ENCODE measurements around the gene UNC5A.
"Not testable (repeated sequence)": the region's sequence is repeated elsewhere in the genome, so short reads cannot be mapped to it uniquely, and the experiment has no call there.

The UNC5A gene

DNA sequence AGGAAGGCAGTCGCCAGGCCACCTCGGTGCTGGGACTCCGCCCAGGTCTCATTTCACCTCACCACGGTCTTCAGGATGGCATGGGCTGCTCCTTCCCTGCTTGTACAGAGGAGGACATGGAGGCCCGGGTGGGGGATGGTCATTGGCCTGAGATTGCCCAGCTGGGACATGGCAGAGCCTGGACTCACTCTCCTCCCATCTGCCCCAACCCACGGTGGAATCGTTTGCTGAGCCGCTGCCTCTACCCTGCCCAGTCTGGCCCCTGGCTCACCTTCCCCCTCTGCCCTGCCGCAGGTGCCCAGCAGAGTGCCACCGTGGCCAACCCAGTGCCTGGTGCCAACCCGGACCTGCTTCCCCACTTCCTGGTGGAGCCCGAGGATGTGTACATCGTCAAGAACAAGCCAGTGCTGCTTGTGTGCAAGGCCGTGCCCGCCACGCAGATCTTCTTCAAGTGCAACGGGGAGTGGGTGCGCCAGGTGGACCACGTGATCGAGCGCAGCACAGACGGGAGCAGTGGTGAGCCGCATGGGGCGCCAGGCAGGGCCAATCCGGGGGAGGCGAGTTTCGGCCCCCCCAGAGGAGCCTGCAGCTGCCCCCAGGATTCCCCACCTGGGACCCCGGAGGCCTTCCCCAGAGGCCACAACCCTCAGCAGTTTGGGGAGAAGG, 52.1 kb downstream of the UNC5A start:
- Mint-ChIP-seq H3K27ac (no peak overlapping the region), H3K36me3 (ENCODE audit: low read depth) (no peaks in the 10 kb centered on the region), H3K4me1 (ENCODE audit: low read depth) (no peaks in the 10 kb centered on the region), H3K4me3 (no peak overlapping the region), H3K27me3 (peaks cover 75% of the 10 kb centered on the region), H3K9me3 (no peaks in the 10 kb centered on the region)
- no peak for DNase-seq

DNA sequence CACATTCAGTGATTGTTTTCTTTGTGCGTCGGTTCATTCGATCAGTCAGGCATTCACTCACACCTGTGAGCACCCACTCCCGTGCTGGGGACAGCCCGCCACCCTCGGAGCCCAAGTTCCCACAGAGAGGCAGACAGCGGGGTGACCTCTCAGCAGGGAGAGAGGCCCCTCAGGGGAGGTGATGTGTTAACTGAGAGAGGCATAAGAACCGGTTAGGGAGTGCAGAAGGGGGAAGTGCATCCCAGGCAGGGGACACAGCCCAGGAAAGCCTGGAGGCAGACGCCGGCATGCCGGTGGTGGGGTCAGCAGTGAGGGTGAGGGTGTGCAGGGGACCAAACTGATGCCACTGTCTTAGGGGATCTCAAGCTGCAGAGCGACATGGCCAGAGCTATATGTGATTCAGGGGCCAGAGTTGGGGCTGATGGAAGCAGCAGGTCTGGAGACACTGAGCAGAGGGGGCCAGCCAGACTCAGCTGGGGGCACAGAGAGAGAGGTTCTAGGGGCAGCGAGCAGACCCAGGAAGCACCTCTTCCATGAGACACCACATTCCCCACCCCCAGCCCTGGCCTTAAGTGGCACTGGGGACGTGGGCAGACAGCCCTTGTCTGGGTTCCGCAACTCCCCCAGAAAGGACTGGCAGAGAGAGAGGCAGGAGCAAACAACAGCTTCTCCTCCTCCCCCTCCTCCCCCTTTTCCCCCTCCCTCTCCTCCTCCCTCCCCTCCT, 52.8 kb downstream of the UNC5A start:
- Mint-ChIP-seq H3K27ac (no peak overlapping the region), H3K4me3 (no peak overlapping the region), H3K9me3 (no peaks in the 10 kb centered on the region), H3K4me1 (ENCODE audit: low read depth) (no peaks in the 10 kb centered on the region), H3K36me3 (ENCODE audit: low read depth) (no peaks in the 10 kb centered on the region), H3K27me3 (peaks cover 71% of the 10 kb centered on the region)
- no peak for DNase-seq

DNA sequence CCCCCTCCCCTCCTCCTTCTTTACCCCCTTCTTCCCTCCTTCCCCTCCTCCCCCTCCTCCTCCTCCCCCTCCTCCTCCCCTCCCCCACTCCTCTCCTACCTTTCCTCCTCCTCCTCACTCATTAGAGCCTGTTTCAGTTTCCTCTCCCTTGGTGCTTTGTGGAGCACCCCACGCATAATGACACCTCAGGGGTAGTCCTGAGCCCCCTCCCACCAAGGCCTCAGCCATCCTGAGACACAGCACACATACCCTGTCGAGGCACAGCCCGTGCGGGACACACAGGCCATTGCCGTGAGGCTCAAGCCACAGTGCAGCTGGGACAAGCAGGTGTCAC, 53.4 kb downstream of the UNC5A start:
- Mint-ChIP-seq H3K4me1 (ENCODE audit: low read depth) (no peaks in the 10 kb centered on the region), H3K9me3 (no peaks in the 10 kb centered on the region), H3K27me3 (peaks cover 68% of the 10 kb centered on the region), H3K4me3 (no peak overlapping the region), H3K27ac (no peak overlapping the region), H3K36me3 (ENCODE audit: low read depth) (no peaks in the 10 kb centered on the region)
- DNase-seq: no peak

DNA sequence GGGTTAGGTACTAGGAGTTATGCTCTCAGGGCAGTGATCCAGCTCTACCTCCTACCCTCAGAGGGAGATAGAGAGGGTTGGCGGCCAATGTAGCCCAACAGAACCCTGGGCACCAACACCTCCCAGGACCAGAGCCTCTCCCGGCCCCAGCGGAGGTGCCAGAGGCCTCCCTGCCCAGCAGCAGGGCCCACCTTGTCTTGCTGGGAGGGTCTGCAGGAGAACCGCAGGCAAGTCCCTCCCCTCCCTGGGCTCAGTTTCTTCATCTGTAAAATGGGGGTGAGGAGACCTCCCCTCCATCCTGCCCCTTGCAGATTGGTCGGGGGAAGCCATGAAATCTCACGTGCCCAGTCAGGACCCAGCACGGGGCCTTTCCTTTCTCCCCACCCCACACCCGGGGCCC, 54.4 kb downstream of the UNC5A start:
- no peak overlapping the region for H3K4me3 Mint-ChIP-seq
- peaks cover 68% of the 10 kb centered on the region for H3K27me3 Mint-ChIP-seq
- no peaks in the 10 kb centered on the region for H3K9me3 Mint-ChIP-seq
- no peaks in the 10 kb centered on the region for H3K36me3 Mint-ChIP-seq (ENCODE audit: low read depth)
- no peaks in the 10 kb centered on the region for H3K4me1 Mint-ChIP-seq (ENCODE audit: low read depth)
- DNase-seq: no peak
- H3K27ac Mint-ChIP-seq: no peak overlapping the region

DNA sequence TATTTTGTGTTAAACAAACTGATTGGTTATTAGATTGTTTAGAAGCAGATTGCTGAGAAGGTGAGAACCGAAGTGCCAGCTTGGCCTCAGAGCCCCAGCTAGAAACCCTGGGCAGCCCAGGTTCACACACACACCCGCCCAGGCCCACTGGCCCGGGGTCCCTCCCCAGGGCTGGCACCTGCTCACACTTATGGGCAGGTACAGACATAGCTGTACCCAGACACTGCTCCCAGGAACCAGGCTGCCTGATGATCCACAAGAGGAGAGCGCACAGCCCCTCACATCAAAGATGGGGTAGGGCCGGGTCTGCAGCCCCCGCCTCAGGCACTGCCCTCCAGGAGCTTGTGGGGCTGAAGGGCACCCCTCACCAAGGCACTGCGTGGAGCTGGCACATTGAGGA, 55.6 kb downstream of the UNC5A start:
- Mint-ChIP-seq H3K4me3 (no peak overlapping the region), H3K27ac (no peak overlapping the region), H3K27me3 (peaks cover 59% of the 10 kb centered on the region), H3K36me3 (ENCODE audit: low read depth) (no peaks in the 10 kb centered on the region), H3K4me1 (ENCODE audit: low read depth) (peaks cover 8% of the 10 kb centered on the region), H3K9me3 (no peaks in the 10 kb centered on the region)
- DNase-seq: no peak

DNA sequence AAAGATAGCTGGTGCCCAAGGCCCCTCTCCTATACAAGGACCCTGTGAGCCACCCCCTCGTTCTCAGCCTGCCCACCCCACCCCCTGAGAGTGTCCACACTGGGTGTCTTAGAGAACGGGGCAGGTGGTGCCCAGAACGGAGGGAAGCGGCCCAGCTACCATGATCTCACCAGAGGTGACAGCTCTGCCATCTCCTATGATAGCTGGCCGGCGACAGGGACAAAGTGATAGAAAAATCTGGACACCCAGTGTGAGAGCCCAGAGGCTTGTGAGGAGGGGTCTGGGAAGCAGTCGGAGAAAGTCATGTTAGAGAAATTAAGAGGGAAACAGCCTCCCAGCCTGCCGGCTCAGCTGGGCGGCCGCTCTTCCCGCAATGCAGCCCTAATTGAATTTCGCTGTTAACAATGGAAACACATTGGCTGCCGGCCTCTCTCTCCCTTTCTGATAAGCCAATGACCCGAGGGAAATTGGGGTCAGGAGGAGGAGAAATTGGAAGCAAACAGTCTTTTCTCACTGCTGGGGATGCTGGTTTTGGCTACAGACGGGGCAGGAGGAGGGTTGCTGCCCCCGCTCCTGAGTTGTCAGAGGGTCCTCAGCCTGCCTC, 56.5 kb downstream of the UNC5A start:
- no peak overlapping the region for H3K4me3 Mint-ChIP-seq

DNA sequence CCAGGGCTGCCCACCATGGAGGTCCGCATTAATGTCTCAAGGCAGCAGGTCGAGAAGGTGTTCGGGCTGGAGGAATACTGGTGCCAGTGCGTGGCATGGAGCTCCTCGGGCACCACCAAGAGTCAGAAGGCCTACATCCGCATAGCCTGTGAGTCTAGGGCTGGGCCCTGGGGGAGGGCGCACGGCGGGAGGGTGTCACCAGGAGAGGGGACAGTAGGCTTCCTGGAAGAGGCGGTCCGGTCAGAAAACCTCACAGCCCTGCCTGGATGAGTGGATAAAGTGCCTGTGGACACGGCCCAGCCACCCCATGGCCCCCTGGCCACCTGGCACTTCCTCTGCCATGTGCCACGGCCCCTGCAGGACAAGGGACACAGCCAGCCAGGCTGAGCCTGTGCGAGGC, 57.8 kb downstream of the UNC5A start:
- DNase-seq: no peak
- H3K4me1 Mint-ChIP-seq (ENCODE audit: low read depth): peaks cover 8% of the 10 kb centered on the region
- peaks cover 41% of the 10 kb centered on the region for H3K27me3 Mint-ChIP-seq
- H3K36me3 Mint-ChIP-seq (ENCODE audit: low read depth): no peaks in the 10 kb centered on the region
- no peak overlapping the region for H3K4me3 Mint-ChIP-seq
- H3K27ac Mint-ChIP-seq: no peak overlapping the region
- peaks cover 2% of the 10 kb centered on the region for H3K9me3 Mint-ChIP-seq

More for the DNA sequence above, 56.5 kb downstream of the UNC5A start:
- peaks cover 50% of the 10 kb centered on the region for H3K27me3 Mint-ChIP-seq
- no peak overlapping the region for H3K27ac Mint-ChIP-seq
- H3K9me3 Mint-ChIP-seq: no peaks in the 10 kb centered on the region
- H3K4me1 Mint-ChIP-seq (ENCODE audit: low read depth): peaks cover 8% of the 10 kb centered on the region
- DNase-seq: no peak
- no peaks in the 10 kb centered on the region for H3K36me3 Mint-ChIP-seq (ENCODE audit: low read depth)

DNA sequence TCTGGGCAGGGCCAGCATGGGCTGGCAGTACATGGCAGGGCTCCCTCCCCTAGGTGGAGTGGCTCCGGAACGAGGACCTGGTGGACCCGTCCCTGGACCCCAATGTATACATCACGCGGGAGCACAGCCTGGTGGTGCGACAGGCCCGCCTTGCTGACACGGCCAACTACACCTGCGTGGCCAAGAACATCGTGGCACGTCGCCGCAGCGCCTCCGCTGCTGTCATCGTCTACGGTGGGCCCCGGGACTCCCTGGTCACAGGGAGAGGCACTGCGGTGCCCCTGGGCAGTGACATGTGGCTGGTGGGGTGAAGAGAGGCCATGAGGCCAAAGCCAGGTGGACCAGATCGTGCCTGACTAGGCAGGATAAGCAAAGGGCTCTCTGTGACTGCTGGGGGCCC, 58.4 kb downstream of the UNC5A start:
- Mint-ChIP-seq H3K36me3 (ENCODE audit: low read depth) (no peaks in the 10 kb centered on the region), H3K4me3 (no peak overlapping the region), H3K27ac (no peak overlapping the region), H3K9me3 (peaks cover 3% of the 10 kb centered on the region), H3K27me3 (peaks cover 38% of the 10 kb centered on the region), H3K4me1 (ENCODE audit: low read depth) (peaks cover 10% of the 10 kb centered on the region)
- no peak for DNase-seq

DNA sequence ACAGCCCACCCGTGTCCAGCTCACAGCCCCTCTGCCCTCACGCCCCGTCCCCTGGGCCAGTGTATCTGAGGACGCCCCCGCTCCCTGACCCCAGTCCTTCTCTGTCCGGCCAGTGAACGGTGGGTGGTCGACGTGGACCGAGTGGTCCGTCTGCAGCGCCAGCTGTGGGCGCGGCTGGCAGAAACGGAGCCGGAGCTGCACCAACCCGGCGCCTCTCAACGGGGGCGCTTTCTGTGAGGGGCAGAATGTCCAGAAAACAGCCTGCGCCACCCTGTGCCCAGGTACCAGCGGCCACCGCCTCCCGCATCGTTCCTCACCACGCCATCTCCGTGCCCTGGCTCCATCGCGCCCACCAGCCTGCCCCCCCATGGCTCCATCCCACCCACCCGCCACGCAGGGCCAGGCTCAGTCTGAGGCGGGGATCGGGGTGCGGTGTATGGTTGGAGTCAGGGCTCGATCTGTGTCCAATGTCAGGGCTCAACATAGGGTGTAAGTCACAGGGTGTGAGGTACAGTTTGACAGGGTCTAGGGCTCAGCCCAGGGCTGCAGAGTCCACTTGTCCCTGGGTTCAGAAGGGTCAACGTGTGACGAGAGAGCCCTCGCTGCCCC, 59.2 kb downstream of the UNC5A start:
- H3K27ac Mint-ChIP-seq: no peak overlapping the region
- H3K9me3 Mint-ChIP-seq: peaks cover 3% of the 10 kb centered on the region
- no peak for DNase-seq
- peaks cover 38% of the 10 kb centered on the region for H3K27me3 Mint-ChIP-seq
- peaks cover 10% of the 10 kb centered on the region for H3K4me1 Mint-ChIP-seq (ENCODE audit: low read depth)
- H3K4me3 Mint-ChIP-seq: no peak overlapping the region
- H3K36me3 Mint-ChIP-seq (ENCODE audit: low read depth): no peaks in the 10 kb centered on the region

DNA sequence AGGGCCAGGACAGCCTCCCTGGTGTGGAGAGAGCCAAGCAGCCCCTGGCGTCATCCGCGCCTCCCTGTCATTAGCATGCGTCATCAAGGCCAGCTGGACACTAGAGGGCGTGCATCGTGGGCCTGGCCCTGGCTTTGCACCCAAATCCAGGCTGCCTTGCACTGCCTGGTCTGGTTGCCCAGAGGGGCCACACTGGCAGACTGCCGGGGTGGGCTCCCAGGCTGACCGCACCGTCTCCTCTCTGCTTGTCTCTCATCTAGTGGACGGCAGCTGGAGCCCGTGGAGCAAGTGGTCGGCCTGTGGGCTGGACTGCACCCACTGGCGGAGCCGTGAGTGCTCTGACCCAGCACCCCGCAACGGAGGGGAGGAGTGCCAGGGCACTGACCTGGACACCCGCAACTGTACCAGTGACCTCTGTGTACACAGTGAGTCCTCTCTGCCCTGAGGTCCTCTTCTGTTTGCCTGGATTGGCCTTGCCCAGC, 59.8 kb downstream of the UNC5A start:
- Mint-ChIP-seq H3K9me3 (peaks cover 3% of the 10 kb centered on the region), H3K27ac (no peak overlapping the region), H3K4me1 (ENCODE audit: low read depth) (peaks cover 10% of the 10 kb centered on the region), H3K36me3 (ENCODE audit: low read depth) (no peaks in the 10 kb centered on the region), H3K4me3 (no peak overlapping the region), H3K27me3 (peaks cover 38% of the 10 kb centered on the region)
- DNase-seq: no peak

DNA sequence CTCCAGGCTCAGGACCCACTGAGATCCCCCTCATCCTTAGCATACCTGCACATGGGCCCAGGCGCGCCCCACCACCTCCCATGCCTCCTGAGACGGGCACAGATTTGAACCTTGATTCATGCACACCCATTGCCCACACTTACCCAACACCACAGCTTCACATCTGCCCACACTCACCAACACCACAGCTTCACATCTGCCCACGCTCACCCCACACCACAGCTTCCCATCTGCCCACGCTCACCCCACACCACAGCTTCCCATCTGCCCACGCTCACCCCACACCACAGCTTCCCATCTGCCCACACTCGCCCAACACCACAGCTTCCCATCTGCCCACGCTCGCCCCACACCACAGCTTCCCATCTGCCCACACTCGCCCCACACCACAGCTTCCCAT, 60.3 kb downstream of the UNC5A start:
- H3K27ac Mint-ChIP-seq; H3K9me3 Mint-ChIP-seq; H3K36me3 Mint-ChIP-seq (ENCODE audit: low read depth); H3K4me3 Mint-ChIP-seq; DNase-seq: not testable (repeated sequence)
- peaks cover 38% of the 10 kb centered on the region for H3K27me3 Mint-ChIP-seq
- H3K4me1 Mint-ChIP-seq (ENCODE audit: low read depth): peaks cover 12% of the 10 kb centered on the region

DNA sequence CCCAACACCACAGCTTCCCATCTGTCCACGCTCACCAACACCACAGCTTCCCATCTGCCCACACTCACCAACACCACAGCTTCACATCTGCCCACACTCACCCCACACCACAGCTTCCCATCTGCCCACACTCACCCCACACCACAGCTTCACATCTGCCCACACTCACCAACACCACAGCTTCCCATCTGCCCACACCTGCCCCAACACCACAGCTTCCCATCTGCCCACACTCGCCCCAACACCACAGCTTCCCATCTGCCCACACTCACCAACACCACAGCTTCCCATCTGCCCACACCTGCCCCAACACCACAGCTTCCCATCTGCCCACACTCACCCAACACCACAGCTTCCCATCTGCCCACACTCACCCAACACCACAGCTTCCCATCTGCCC, 62.2 kb downstream of the UNC5A start:
- H3K36me3 Mint-ChIP-seq (ENCODE audit: low read depth): not testable (repeated sequence)

DNA sequence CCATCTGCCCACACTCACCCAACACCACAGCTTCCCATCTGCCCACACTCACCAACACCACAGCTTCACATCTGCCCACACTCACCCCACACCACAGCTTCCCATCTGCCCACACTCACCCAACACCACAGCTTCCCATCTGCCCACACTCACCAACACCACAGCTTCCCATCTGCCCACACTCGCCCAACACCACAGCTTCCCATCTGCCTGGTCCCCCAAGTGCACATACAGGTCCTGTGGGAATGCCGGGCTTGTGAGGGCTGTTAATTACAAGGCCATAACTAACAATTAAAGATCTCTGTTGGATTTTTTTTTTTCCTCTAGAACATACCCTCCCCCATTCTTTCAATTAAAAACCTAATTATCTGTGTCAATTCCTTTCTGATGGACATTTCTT, 62.7 kb downstream of the UNC5A start:
- H3K27ac Mint-ChIP-seq: peak overlapping the region; percentile 82
- H3K36me3 Mint-ChIP-seq (ENCODE audit: low read depth); H3K9me3 Mint-ChIP-seq; DNase-seq; H3K4me3 Mint-ChIP-seq: not testable (repeated sequence)
- peaks cover 21% of the 10 kb centered on the region for H3K4me1 Mint-ChIP-seq (ENCODE audit: low read depth)
- H3K27me3 Mint-ChIP-seq: peaks cover 41% of the 10 kb centered on the region

More for the DNA sequence above, 62.2 kb downstream of the UNC5A start:
- H3K9me3 Mint-ChIP-seq, H3K27ac Mint-ChIP-seq, H3K4me3 Mint-ChIP-seq, DNase-seq: not testable (repeated sequence)
- Mint-ChIP-seq H3K4me1 (ENCODE audit: low read depth) (peaks cover 21% of the 10 kb centered on the region), H3K27me3 (peaks cover 38% of the 10 kb centered on the region)

DNA sequence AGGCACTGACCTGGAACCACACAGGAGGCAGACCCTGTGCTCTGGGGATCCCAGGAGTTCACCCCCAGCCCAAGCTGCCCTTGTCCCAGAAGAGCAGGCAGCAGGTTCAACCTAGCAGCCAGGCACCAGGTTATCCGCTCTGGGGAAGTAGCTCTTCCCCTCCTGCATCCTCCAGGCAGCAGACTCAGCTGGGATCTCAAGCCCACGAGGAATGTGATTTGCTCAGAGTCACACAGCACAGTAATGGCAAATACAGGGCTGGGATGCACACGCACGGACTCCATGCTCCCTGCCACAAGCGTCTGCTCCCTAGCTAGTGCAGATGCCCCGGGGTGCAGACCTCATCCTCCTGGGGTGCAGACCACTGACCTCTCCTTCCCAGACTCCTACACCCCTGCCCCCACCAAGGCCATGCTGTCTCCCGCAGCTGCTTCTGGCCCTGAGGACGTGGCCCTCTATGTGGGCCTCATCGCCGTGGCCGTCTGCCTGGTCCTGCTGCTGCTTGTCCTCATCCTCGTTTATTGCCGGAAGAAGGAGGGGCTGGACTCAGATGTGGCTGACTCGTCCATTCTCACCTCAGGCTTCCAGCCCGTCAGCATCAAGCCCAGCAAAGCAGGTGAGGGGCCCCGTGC, 63.3 kb downstream of the UNC5A start:
- Mint-ChIP-seq H3K27me3 (peaks cover 48% of the 10 kb centered on the region), H3K27ac (no peak overlapping the region), H3K4me1 (ENCODE audit: low read depth) (peaks cover 21% of the 10 kb centered on the region), H3K36me3 (ENCODE audit: low read depth) (no peaks in the 10 kb centered on the region), H3K4me3 (no peak overlapping the region), H3K9me3 (peaks cover 3% of the 10 kb centered on the region)
- DNase-seq: no peak

All from activated T-cell treated with anti-CD3 and anti-CD28 coated beads, Interleukin-2, amount 50 U/mL, for 24 hours (primary cell).